Fibroblast of lung (primary cell): ENCODE results near the gene B4GALT2. TPM values are rescaled to one million over a fixed set of nuclear protein-coding genes. Genes with fewer than 3 reads are reported as not detected.
A peak's percentile ranks its signal among the peaks of the same experiment; 100 is the strongest.

ENCODE experiments used
- DNase-seq, 2 donors: peaks; one replicate each; pipeline versions ENCODE4 v3.0.0 to v3.0.0-alpha.2; 2010; ENCODE audit warnings: low read depth in 2 of 2
- H2AFZ ChIP-seq: 2 replicates; pipeline ENCODE4 v1.5.1; 2012; ENCODE audit warnings: low read length, control low read depth, inconsistent platforms
- H3K27ac ChIP-seq: 2 replicates; pipeline ENCODE4 v1.5.1; 2011; ENCODE audit warnings: low read length, control low read depth; ENCODE audit not compliant: insufficient read depth
- H3K27me3 ChIP-seq: 2 replicates; pipeline ENCODE4 v1.5.1; 2011; ENCODE audit warnings: mild to moderate bottlenecking, low read length; ENCODE audit not compliant: control insufficient read depth, insufficient read depth
- H3K36me3 ChIP-seq: 2 replicates; pipeline ENCODE4 v1.5.1; 2011; ENCODE audit warnings: low read length; ENCODE audit not compliant: control insufficient read depth, insufficient read depth
- H3K4me1 ChIP-seq: 2 replicates; pipeline ENCODE4 v1.5.1; 2011; ENCODE audit warnings: low read length; ENCODE audit not compliant: control insufficient read depth, insufficient read depth; ENCODE audit errors: extremely low read depth
- H3K4me2 ChIP-seq: 2 replicates; pipeline ENCODE4 v1.5.1; 2011; ENCODE audit warnings: low read length, control low read depth; ENCODE audit not compliant: insufficient read depth; ENCODE audit errors: extremely low read depth
- H3K4me3 ChIP-seq, 4 experiments: fragments of 200-600 bp in 1 of 4; sonication (generic) in 1 of 4; replicated peaks in 1 of 4; 2 replicates each; pipeline ENCODE4 v1.5.1; 2011 to 2016; ENCODE audit warnings: low read length in 4 of 4, low read depth in 3 of 4, mild to moderate bottlenecking in 3 of 4, control low read depth in 2 of 4, inconsistent platforms in 1 of 4, mixed read lengths in 1 of 4; ENCODE audit not compliant: insufficient read depth in 1 of 4; ENCODE audit errors: control extremely low read depth in 1 of 4
- H3K79me2 ChIP-seq: 2 replicates; pipeline ENCODE4 v1.5.1; 2012; ENCODE audit warnings: mild to moderate bottlenecking, low read length, inconsistent platforms; ENCODE audit not compliant: control insufficient read depth, insufficient read depth
- H3K9ac ChIP-seq: 2 replicates; pipeline ENCODE4 v1.5.1; 2011; ENCODE audit warnings: mild to moderate bottlenecking, low read length, control low read depth; ENCODE audit not compliant: insufficient read depth
- H3K9me3 ChIP-seq: 2 replicates; pipeline ENCODE4 v1.5.1; 2012; ENCODE audit warnings: low read depth, low read length; ENCODE audit not compliant: control insufficient read depth, insufficient read depth
- H4K20me1 ChIP-seq: 2 replicates; pipeline ENCODE4 v1.5.1; 2011; ENCODE audit warnings: low read length; ENCODE audit not compliant: control insufficient read depth, insufficient read depth; ENCODE audit errors: extremely low read depth
- EZH2 ChIP-seq: IDR thresholded peaks from 2 replicates; pipeline ENCODE4 v1.5.1; 2012; ENCODE audit warnings: low read length, control low read depth, mild to moderate bottlenecking; ENCODE audit errors: missing control alignments
- polyA plus RNA-seq, 2 donors: library from polyadenylated mRNA; depleted of rRNA in 1 of 2; stranded (reverse) in 1 of 2; unstranded in 1 of 2; fragments of >200 nt; gene quantifications; 2 replicates each; pipeline ENCODE4 v1.2.1, GENCODE V29; 2011 to 2012; ENCODE audit warnings: missing spikeins in 1 of 2
- total RNA-seq: library from RNA; depleted of rRNA; stranded (reverse); fragments of >200 nt; gene quantifications from 2 replicates; pipeline ENCODE4 v1.2.1, GENCODE V29; 2014
- TF ChIP-seq, protein P1 (sequence below), 2 donors: IDR thresholded peaks in 1 of 2; conservative IDR thresholded peaks in 1 of 2; 1 replicate in 1 of 2; 2 replicates in 1 of 2; pipeline ENCODE4 v1.5.1; 2011 to 2012; ENCODE audit warnings: low read length in 2 of 2, control low read depth in 1 of 2, inconsistent platforms in 1 of 2, low read depth in 1 of 2, mild to moderate bottlenecking in 1 of 2

The B4GALT2 gene
- total and polyA plus RNA-seq, 2 donors (not counting 1 experiment from before 2014, with no cell fraction given): 40.6 to 55.0 TPM

DNA sequence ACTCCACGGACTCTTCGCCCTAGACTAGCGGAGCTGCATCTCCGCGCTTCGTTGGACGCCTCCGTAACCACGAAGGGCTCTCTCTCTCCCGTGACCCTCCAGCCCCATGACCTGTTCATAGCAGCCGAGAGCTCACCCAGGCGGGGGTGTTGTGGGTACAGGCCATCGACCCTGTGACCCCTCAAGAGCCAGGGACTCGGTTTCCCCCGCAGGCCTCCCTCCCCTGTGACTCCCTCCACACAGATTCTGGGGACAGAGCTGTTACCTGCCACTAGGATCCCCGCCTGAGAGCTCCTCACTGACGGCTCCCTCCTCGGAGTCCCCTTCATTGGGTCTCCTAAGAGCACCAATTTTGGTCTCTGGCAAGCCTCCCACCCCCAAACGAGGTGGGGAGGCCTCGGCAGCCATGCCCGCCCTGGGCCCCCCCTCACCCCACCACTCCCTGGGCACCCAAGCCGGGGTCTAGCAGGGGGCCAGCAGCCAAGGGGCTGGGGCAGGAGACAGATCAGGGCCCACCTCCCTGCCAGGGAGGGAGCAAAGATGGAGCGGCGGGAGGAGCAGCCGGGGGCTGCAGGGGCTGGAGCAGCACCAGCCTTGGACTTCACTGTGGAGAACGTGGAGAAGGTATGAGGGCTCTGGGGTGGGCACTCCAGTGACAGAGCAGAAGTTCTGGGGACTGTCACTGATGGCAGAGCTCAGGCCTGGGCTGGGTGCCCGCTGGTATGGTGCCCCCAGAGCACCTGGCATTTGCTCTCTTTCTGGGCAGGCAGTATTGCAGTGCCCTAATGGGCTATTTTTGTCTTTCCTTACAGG lies 31.7 kb upstream of the B4GALT2 start:
- TF ChIP-seq, protein P1, sequence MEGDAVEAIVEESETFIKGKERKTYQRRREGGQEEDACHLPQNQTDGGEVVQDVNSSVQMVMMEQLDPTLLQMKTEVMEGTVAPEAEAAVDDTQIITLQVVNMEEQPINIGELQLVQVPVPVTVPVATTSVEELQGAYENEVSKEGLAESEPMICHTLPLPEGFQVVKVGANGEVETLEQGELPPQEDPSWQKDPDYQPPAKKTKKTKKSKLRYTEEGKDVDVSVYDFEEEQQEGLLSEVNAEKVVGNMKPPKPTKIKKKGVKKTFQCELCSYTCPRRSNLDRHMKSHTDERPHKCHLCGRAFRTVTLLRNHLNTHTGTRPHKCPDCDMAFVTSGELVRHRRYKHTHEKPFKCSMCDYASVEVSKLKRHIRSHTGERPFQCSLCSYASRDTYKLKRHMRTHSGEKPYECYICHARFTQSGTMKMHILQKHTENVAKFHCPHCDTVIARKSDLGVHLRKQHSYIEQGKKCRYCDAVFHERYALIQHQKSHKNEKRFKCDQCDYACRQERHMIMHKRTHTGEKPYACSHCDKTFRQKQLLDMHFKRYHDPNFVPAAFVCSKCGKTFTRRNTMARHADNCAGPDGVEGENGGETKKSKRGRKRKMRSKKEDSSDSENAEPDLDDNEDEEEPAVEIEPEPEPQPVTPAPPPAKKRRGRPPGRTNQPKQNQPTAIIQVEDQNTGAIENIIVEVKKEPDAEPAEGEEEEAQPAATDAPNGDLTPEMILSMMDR (conservative IDR thresholded peaks at IDR 0.05 in 1 of 2, IDR thresholded peaks at IDR 0.05 in 1 of 2; ENCODE audit: low read depth in 1 of 2, low read length in 2 of 2): no peak
- TF ChIP-seq EZH2: no peak
- Histone ChIP-seq H2AFZ (peak overlapping the region; percentile 85), H3K9me3 (no peaks in the 10 kb centered on the region), H3K4me1 (peaks cover 3% of the 10 kb centered on the region), H3K79me2 (peaks cover 17% of the 10 kb centered on the region), H3K27me3 (no peaks in the 10 kb centered on the region), H3K4me2 (peak overlapping the region; percentile 95), H3K27ac (peak overlapping the region; percentile 98), H3K9ac (peak overlapping the region; percentile 99), H4K20me1 (no peaks in the 10 kb centered on the region), H3K4me3 (peak overlapping the region; percentile 56 to 96 (median 79)), H3K36me3 (peaks cover 2% of the 10 kb centered on the region)
- no peak for DNase-seq

DNA sequence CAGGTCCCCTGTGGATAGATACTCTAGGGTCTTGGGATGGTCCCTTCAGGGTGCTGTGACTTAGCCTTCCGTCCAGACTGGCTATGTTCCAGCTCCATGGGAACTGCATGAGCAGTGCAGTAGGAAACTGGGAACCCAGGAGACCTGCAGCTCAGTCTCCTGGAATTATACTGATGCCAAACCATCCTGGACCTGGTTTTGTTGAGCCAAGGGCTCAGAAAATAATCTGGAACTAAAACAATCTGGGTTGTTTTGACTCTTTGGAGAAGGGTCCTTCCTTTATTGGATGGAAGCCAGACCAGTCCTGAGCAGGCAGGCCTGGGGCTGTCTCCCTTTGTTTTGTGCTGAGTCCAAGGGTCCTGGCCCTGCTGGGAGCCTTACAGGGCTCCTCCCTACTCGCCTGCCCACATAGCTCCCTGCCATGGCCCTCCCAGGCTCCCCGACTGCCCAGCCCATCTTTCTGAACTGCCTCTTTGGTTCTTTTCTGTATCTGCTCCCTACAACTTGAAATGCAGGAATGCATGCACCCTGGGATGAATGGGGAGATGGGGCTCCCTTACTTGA lies 31.1 kb upstream of the B4GALT2 start:
- no peak overlapping the region for H2AFZ ChIP-seq
- peaks cover 18% of the 10 kb centered on the region for H3K79me2 ChIP-seq
- H3K9ac ChIP-seq: peak overlapping the region; percentile 99
- no peak overlapping the region for H3K27ac ChIP-seq
- H3K36me3 ChIP-seq: peaks cover 2% of the 10 kb centered on the region
- no peak for DNase-seq
- peaks cover 3% of the 10 kb centered on the region for H3K4me1 ChIP-seq
- TF ChIP-seq, protein P1 (conservative IDR thresholded peaks at IDR 0.05 in 1 of 2, IDR thresholded peaks at IDR 0.05 in 1 of 2; ENCODE audit: low read depth in 1 of 2, low read length in 2 of 2): no peak
- no peak for TF ChIP-seq EZH2
- H3K4me2 ChIP-seq: peak overlapping the region; percentile 95
- peak overlapping the region; percentile 56 to 96 (median 79) for H3K4me3 ChIP-seq
- no peaks in the 10 kb centered on the region for H3K9me3 ChIP-seq
- H3K27me3 ChIP-seq: no peaks in the 10 kb centered on the region
- H4K20me1 ChIP-seq: no peaks in the 10 kb centered on the region

DNA sequence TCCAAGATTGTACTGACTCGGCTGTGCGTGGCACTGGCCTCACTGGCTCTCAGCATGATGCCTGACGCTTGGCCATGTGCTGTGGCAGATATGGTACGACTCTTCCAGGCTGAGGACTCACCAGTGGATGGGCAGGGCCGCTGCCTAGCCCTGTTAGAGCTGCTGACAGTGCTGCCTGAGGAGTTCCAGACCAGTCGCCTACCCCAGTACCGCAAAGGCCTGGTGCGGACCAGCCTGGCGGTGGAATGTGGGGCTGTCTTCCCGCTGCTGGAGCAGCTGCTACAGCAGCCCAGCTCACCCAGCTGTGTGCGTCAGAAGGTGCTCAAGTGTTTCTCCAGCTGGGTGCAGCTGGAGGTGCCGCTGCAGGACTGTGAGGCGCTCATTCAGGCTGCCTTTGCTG lies 29.3 kb upstream of the B4GALT2 start:
- no peak for TF ChIP-seq EZH2
- TF ChIP-seq, protein P1 (conservative IDR thresholded peaks at IDR 0.05 in 1 of 2, IDR thresholded peaks at IDR 0.05 in 1 of 2; ENCODE audit: low read depth in 1 of 2, low read length in 2 of 2): no peak
- no peak overlapping the region for H3K27ac ChIP-seq
- no peak for DNase-seq

More for the DNA sequence above, 29.3 kb upstream of the B4GALT2 start:
- Histone ChIP-seq H4K20me1 (no peaks in the 10 kb centered on the region), H3K4me2 (no peak overlapping the region), H3K4me3 (no peak overlapping the region), H2AFZ (no peak overlapping the region), H3K79me2 (peaks cover 19% of the 10 kb centered on the region), H3K36me3 (peaks cover 2% of the 10 kb centered on the region), H3K9ac (no peak overlapping the region), H3K27me3 (no peaks in the 10 kb centered on the region), H3K9me3 (no peaks in the 10 kb centered on the region), H3K4me1 (peaks cover 3% of the 10 kb centered on the region)
